HepG2 (cell line): ENCODE data around the gene BLOC1S1. TPM values are rescaled to one million over a fixed set of nuclear protein-coding genes. Genes with fewer than 3 reads are reported as not detected.

Experiments used
- ATAC-seq: fragments of 200-7000 bp; cut with Tn5 transposase; 3 replicates; pipeline ENCODE4 v1.9.1; 2020; ENCODE audit warnings: mild to moderate bottlenecking, moderate library complexity
- BruUV-seq: library from RNA; stranded (reverse); fragments of 400-500 nt; replicated peaks from 2 replicates; lab custom pipeline; 2021; lab: Mats Ljungman, UMichigan
- CTCF ChIA-PET: fragments of 300-600 bp; formaldehyde crosslinking; extraction: SDS; loops from one replicate; lab custom pipeline; 2021; ENCODE audit warnings: low total read pairs, inconsistent platforms, low intra/inter-chr PET ratio; lab: Yijun Ruan, JAX
- POLR2A ChIA-PET: fragments of 350-600 bp; sonication (Branson Sonifier 250); formaldehyde crosslinking; loops from one replicate; lab custom pipeline; 2020; ENCODE audit warnings: antibody characterized with exemption, inconsistent platforms; lab: Yijun Ruan, JAX
- DNase-seq: peaks from one replicate; pipeline ENCODE4 v3.0.0-alpha.2; 2015; ENCODE audit warnings: low spot score
- FAIRE-seq: peaks from 3 replicates; lab custom pipeline; 2011; peaks lifted over from hg19 to GRCh38; lab: Jason Lieb, UNC
- H2AFZ ChIP-seq: one replicate; pipeline ENCODE4 v1.6.1; 2011; ENCODE audit warnings: low read length, inconsistent platforms
- H3K27ac ChIP-seq: fragments of 300-600 bp; 3 replicates; pipeline ENCODE4 v1.8.0; 2011; ENCODE audit warnings: mixed run types, mild to moderate bottlenecking, mixed read lengths, low read length, inconsistent platforms; ENCODE audit not compliant: insufficient read depth; ENCODE audit errors: extremely low read length
- H3K27me3 ChIP-seq, 2 experiments: fragments of 200-600 bp in 1 of 2; 2 replicates in 1 of 2; 3 replicates in 1 of 2; pipeline versions ENCODE4 v1.6.0 to v1.8.0; 2011; ENCODE audit warnings: low read length in 2 of 2, mild to moderate bottlenecking in 2 of 2, moderate library complexity in 2 of 2, inconsistent platforms in 1 of 2; ENCODE audit not compliant: insufficient read depth in 2 of 2, control insufficient read depth in 1 of 2
- H3K36me3 ChIP-seq, 2 experiments: fragments of 200-600 bp in 1 of 2; replicated peaks in 1 of 2; 2 replicates in 1 of 2; 3 replicates in 1 of 2; pipeline versions ENCODE4 v1.5.1 to v1.8.0; 2011; ENCODE audit warnings: low read length in 2 of 2, inconsistent platforms in 1 of 2; ENCODE audit not compliant: insufficient read depth in 2 of 2, control insufficient read depth in 1 of 2
- H3K4me1 ChIP-seq: 2 replicates; pipeline ENCODE4 v1.5.1; 2012; ENCODE audit warnings: low read length, inconsistent platforms; ENCODE audit not compliant: insufficient read depth
- H3K4me2 ChIP-seq: 2 replicates; pipeline ENCODE4 v1.6.0; 2011; ENCODE audit warnings: low read depth, low read length, inconsistent platforms
- H3K4me3 ChIP-seq, 3 experiments: fragments of 200-600 bp in 1 of 3; sonication (generic), shearing (Covaris generic) in 1 of 3; replicated peaks in 1 of 3; 2 replicates each; pipeline ENCODE4 v1.5.1; 2011 to 2016; ENCODE audit warnings: low read length in 3 of 3, inconsistent platforms in 2 of 3, low read depth in 2 of 3, mild to moderate bottlenecking in 2 of 3, control low read depth in 1 of 3, mixed read lengths in 1 of 3; ENCODE audit not compliant: insufficient read depth in 1 of 3
- H3K79me2 ChIP-seq: one replicate; pipeline ENCODE4 v1.6.1; 2011; ENCODE audit warnings: low read length, inconsistent platforms; ENCODE audit not compliant: insufficient read depth
- H3K9ac ChIP-seq: 2 replicates; pipeline ENCODE4 v1.6.0; 2011; ENCODE audit warnings: mild to moderate bottlenecking, low read depth, low read length, inconsistent platforms; ENCODE audit not compliant: insufficient read depth
- H3K9me3 ChIP-seq: 2 replicates; pipeline ENCODE4 v1.5.1; 2012; ENCODE audit warnings: mild to moderate bottlenecking, low read length
- H4K20me1 ChIP-seq: 2 replicates; pipeline ENCODE4 v1.6.0; 2011; ENCODE audit warnings: inconsistent platforms, mild to moderate bottlenecking, low read length, moderate library complexity; ENCODE audit not compliant: insufficient read depth
- CSRNP1 ChIP-seq: sonication (generic); formaldehyde crosslinking; IDR thresholded peaks from 2 replicates; pipeline ENCODE4 v1.8.1; 2023; ENCODE audit warnings: mild to moderate bottlenecking, missing genetic modification reagents
- MEF2D ChIP-seq: sonication (generic); formaldehyde crosslinking; IDR thresholded peaks from 2 replicates; pipeline ENCODE4 v1.5.1; 2020; ENCODE audit warnings: mild to moderate bottlenecking, missing genetic modification reagents
- NFATC3 ChIP-seq: sonication (generic); formaldehyde crosslinking; IDR thresholded peaks from 2 replicates; pipeline ENCODE4 v1.5.1; 2020; ENCODE audit warnings: mild to moderate bottlenecking, missing genetic modification reagents
- SNAPC4 ChIP-seq: sonication (generic); formaldehyde crosslinking; IDR thresholded peaks from 2 replicates; pipeline ENCODE4 v1.4.0; 2020; ENCODE audit warnings: mild to moderate bottlenecking, missing genetic modification reagents
- SRSF1 ChIP-seq: fragments of 200-400 bp; formaldehyde crosslinking; optimal IDR thresholded peaks from 2 replicates; pipeline ENCODE3; 2017; ENCODE audit warnings: mild to moderate bottlenecking, low read depth, low read length, moderate library complexity
- ZNF597 ChIP-seq: sonication (generic); formaldehyde crosslinking; IDR thresholded peaks from 2 replicates; pipeline ENCODE4 v1.5.0; 2020; ENCODE audit warnings: missing genetic modification reagents
- WGBS: methylation state at CpG from one replicate; pipeline ENCODE4 v1.1.6; 2017; ENCODE audit warnings: low lambda C conversion rate; 5-methylcytosine and 5-hydroxymethylcytosine counted together
- in situ Hi-C: cut with HindIII; loops from 2 replicates; pipeline ENCODE4 v1.10.0; 2017; ENCODE audit warnings: low pct_unique_long_range_greater_than_20kb; ENCODE audit not compliant: extremely low pct_ligation_motif_present
- intact Hi-C: fragments of 100-400 bp; cut with micrococcal nuclease; formaldehyde crosslinking; loops from one replicate; pipeline ENCODE4 v1.10.0; 2022; ENCODE audit not compliant: unreplicated experiment
- polyA plus RNA-seq, 8 experiments: library from polyadenylated mRNA; depleted of rRNA in 3 of 8; stranded (reverse) in 7 of 8; unstranded in 1 of 8; fragments of >200 nt; fragmentation: Illumina TruSeq in 4 of 8; extraction: Trizol in 4 of 8; gene quantifications; 2 replicates each; pipeline versions ENCODE4 v1.2.1 to v1.2.3, GENCODE V29; 2011 to 2016; ENCODE audit warnings: low read depth in 4 of 8, missing spikeins in 1 of 8, mixed read lengths in 1 of 8; ENCODE audit not compliant: insufficient read depth in 1 of 8
- total RNA-seq, 5 experiments: library from RNA; depleted of rRNA; stranded (reverse); fragments of >200 nt; fragmentation: Illumina TruSeq; extraction: Trizol; gene quantifications; 2 replicates each; pipeline ENCODE4 v1.2.3, GENCODE V29; 2016; ENCODE audit warnings: low read depth in 1 of 5

Gene BLOC1S1
- total and polyA plus RNA-seq, 2 of the 13 experiments (the other 11 are each of a cell fraction or from before 2014, with no cell fraction given), result 55.1 to 95.3 TPM

GRCh38 chr12:55716582-55716957, 724 bp downstream of the BLOC1S1 start:
- H3K27ac ChIP-seq, result peak overlapping the region; percentile 81
- H3K9me3 ChIP-seq, result no peaks in the 10 kb centered on the region
- intact Hi-C loops (no loop called here), in situ Hi-C loops (no loop called here)
- H3K4me2 ChIP-seq, result peak overlapping the region; percentile 72
- no peak; the same call in 2 of the 3 replicates for ATAC-seq
- CTCF ChIA-PET, result no interaction called here
- no peak for DNase-seq
- H3K4me3 ChIP-seq, result peak overlapping the region; percentile 77 to 96 (median 84)
- H2AFZ ChIP-seq, result peak overlapping the region; percentile 79
- POLR2A ChIA-PET, result interaction anchor here (1.5 to 1.6 kb wide), 2 partner anchors 10 to 35 kb away, joined by 9 to 15 read pairs; partner anchors contain the start of gene ITGA7
- H3K4me1 ChIP-seq, result peaks cover 60% of the 10 kb centered on the region
- H3K27me3 ChIP-seq, result peaks cover 0 to 11% of the 10 kb centered on the region in 2 experiments; a peak in 2 of 5 replicates
- no TSS peak for BruUV-seq
- H3K36me3 ChIP-seq, result no peaks in the 10 kb centered on the region; a peak in 1 of 5 replicates
- no peak for FAIRE-seq
- H4K20me1 ChIP-seq, result no peaks in the 10 kb centered on the region
- H3K79me2 ChIP-seq, result no peaks in the 10 kb centered on the region
- H3K9ac ChIP-seq, result peak overlapping the region; percentile 80
- WGBS, result 14% methylated on average over 13 of the region's 13 CpGs
- TF ChIP-seq NFATC3 (CRISPR knock-in tag) (0 out of 2 replicates have a peak, but pooled peaks have one; percentile 52), SRSF1 (peak; percentile 3), MEF2D (CRISPR knock-in tag) (no peak), ZNF597 (CRISPR knock-in tag) (no peak), SNAPC4 (CRISPR knock-in tag) (0 out of 2 replicates have a peak, but pooled peaks have one; percentile 49), CSRNP1 (CRISPR knock-in tag) (0 out of 2 replicates have a peak, but pooled peaks have one; percentile 18)
